GM12873 (cell line): ENCODE results near the gene MTURN.

Experiments used
- TF ChIP-seq, protein P1 (sequence below): IDR thresholded peaks from 2 replicates; pipeline ENCODE4 v1.5.1; 2012; ENCODE audit warnings: low read depth, mild to moderate bottlenecking, moderate library complexity, low read length, control low read depth; ENCODE audit not compliant: insufficient read depth; ENCODE audit errors: missing control alignments

MTURN gene

DNA sequence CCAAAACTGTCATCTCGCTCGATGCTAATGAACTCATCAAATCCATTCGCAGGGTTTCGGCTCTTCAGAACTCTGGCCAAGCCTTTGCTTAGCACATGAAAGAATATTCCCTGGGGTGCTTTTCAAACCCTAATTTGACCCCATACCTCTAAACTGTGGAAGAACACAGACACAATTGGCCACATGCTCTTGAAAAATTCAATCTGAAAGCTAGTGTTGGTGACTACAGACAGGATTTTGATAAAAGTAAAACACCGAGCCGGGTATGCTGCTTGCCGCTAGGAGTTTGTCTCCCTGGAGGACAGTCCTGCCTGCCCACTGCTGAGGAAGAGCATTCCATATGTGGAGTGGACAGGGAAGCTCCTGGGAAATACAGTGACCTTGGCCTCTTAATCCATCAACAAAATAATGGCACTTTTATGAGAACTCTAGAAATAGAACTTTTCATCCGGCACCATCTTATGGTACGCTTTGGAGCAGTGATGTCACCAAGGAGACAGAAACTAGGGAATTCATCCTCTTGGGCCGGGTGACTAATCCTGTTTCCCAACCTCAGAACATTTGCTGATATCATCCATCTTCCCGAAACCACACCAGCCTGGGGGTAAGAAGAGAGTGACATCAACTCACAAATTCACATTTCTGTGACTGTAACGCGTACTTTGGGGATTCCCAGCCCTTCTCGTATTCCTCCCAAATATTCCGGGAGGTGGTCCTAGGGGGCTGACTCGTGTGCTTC lies 34.2 kb downstream of the MTURN start:
- TF ChIP-seq, protein P1, sequence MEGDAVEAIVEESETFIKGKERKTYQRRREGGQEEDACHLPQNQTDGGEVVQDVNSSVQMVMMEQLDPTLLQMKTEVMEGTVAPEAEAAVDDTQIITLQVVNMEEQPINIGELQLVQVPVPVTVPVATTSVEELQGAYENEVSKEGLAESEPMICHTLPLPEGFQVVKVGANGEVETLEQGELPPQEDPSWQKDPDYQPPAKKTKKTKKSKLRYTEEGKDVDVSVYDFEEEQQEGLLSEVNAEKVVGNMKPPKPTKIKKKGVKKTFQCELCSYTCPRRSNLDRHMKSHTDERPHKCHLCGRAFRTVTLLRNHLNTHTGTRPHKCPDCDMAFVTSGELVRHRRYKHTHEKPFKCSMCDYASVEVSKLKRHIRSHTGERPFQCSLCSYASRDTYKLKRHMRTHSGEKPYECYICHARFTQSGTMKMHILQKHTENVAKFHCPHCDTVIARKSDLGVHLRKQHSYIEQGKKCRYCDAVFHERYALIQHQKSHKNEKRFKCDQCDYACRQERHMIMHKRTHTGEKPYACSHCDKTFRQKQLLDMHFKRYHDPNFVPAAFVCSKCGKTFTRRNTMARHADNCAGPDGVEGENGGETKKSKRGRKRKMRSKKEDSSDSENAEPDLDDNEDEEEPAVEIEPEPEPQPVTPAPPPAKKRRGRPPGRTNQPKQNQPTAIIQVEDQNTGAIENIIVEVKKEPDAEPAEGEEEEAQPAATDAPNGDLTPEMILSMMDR, result no peak

DNA sequence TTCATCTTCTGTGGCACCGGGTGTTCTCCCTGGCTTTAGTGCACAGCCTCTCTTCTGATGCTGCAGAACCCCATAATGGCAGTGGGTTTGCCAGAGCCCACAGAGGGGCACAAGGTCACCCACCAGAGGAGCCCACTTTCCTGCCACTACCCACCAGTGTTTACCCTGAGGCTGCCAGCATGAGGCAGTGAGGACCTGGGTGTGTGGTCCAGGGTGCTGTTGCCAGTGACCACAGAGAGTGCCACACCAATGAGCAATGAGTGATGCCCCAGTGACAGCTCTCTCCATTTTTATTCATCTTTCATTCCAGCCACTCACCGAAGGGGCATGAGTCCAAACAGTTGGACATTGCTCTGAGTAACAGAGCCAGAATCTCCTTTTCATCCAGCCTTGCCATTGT lies 34.8 kb downstream of the MTURN start:
- TF ChIP-seq, protein P1, result no peak

DNA sequence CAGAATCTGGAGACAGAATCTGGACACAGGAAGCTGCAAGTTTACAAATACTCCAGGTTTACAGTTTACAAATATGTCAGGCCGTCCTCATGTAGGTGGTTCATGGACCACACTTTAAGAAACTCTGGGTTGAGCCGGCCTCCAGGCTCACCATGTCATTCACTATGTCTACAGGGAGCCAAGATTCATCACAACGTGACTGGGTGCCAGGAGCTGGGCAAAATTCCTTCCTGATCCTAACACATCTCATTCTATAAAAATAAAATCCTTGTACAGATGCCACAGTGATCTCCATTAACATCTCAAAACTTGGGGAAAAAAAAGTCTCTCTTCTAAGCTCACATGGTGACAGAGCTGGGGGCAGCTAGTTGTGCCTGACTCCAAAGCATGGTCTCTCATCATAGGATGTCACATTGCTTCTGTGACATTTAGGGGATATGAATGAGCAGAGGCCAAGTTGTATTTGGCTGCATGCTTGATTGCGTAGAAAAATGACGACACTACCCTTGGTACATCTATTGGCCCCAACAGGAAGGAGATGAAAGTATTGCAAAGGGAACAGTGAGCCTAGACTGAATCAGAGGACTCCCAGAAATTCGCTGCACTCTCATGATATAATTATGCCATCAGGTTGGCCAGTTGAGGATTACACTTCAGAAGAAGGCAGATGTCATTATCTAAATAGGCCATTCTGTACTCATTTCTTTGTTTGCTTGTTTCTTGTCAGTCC lies 35.9 kb downstream of the MTURN start:
- TF ChIP-seq, protein P1, result no peak

DNA sequence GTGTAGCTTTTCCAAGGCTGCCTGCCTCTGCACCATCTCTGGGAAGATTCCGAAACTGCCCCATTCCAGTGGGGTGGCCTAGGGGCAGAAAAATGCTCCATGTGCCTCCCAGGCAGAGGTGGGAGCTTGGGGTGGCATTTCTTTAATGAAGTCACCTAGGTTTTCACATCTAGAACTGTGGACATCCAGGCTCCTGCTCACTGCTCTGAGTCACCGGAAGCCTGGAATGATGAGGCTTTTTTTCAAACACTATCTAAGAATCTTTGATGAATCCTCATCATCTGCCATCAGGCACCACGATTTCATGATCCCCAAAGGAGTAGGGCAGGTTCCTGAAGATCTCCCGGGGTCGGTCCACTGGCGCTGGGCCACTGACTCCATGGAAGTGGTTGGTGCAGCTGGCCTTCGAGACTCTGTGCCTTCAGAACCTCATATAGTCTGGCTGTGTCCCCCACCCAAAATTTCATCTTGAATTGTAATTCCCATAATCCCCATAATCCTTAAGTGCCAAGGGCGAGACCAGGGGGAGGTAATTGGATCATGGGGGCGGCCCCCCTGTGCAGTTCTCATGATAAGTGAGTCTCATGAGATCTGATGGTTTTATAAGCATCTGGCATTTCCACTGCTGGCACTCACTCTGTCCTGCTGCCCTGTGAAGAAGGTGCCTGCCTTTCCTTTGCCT lies 37.1 kb downstream of the MTURN start:
- TF ChIP-seq, protein P1, result no peak

DNA sequence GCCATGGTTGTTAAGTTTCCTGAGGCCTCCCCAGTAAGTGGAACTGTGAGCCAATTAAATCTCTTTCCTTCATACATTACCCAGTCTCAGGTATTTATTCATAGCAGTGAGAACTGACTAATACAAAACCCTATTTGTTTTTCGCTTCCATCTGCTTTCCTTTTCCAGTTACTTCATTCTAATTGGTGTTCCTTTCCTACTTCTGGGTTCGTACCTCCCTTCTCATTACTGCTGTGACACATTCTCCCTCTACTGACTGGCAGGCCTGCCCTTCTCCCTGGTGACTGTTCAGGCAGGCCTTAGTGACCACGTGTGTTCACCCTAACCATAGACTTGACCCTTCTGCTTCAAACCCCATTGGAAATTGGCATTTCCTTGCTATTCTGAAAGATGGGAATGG lies 37.7 kb downstream of the MTURN start:
- TF ChIP-seq, protein P1, result no peak

DNA sequence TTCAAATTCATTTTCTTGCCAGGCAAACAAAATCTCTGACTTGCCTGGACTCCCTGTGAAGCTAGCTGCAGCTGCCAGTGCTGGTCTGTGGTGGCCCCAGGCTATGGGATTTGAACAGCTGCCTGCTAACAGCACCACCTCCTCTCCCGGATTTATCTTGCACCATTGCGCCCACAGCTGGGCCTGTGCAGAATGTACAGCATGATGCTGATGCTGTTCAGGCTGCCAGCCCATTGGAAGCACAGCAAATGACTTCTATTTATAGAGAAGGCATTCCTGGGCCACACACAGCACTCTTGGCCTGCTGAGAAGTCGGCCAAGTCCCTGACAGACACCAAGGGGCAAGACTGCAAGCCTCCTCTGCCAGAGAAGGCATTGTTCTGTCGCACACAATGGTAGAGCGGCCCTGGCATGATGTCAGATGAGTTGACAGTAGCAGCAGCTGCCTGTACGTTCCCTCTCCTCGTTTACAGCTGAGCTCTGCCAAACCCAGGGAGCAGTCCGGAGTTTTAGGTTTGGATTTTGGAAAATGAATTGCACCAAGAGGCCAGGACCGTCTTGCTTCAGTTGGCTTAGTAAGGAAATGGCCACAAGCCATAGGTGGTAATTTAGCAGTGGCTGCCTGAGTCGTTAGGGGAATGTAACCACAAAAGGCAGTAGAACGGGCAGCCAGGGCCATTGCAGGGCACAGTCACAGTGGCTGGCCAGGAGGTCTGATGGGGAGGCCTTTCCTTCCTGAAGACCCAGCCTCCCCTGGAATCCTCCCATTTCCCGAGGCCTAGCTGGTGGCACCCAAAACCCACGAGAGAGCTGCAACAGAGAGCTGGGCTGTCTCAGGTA lies 38.5 kb downstream of the MTURN start:
- TF ChIP-seq, protein P1, result no peak
